SJSA1 (cell line): Measurements from ENCODE around the gene COL2A1. TPM values are rescaled to one million over a fixed set of nuclear protein-coding genes. Genes with fewer than 3 reads are reported as not detected.

Experiments
- DNase-seq, 2 experiments: peaks; one replicate each; pipeline ENCODE4 v3.0.0-alpha.2; 2015 to 2020; ENCODE audit warnings: low spot score in 2 of 2, low read depth in 1 of 2
- H3K27ac ChIP-seq: fragments of 250-450 bp; sonication (Bioruptor Pico); 2 replicates; pipeline ENCODE4 v1.5.1; 2020; ENCODE audit warnings: mild to moderate bottlenecking, moderate library complexity
- H3K27me3 ChIP-seq: fragments of 250-450 bp; sonication (Bioruptor Pico); replicated peaks from 2 replicates; pipeline ENCODE4 v1.5.1; 2020; ENCODE audit warnings: mild to moderate bottlenecking, moderate library complexity
- H3K36me3 ChIP-seq: fragments of 250-450 bp; sonication (Bioruptor Pico); 2 replicates; pipeline ENCODE4 v1.5.1; 2020; ENCODE audit warnings: mild to moderate bottlenecking
- H3K4me1 ChIP-seq: fragments of 250-450 bp; sonication (Bioruptor Pico); replicated peaks from 2 replicates; pipeline ENCODE4 v1.6.1; 2021; ENCODE audit warnings: mild to moderate bottlenecking
- H3K4me3 ChIP-seq: fragments of 250-450 bp; sonication (Bioruptor Pico); 2 replicates; pipeline ENCODE4 v1.5.1; 2020; ENCODE audit warnings: mild to moderate bottlenecking
- H3K9me3 ChIP-seq: fragments of 250-450 bp; sonication (Bioruptor Pico); replicated peaks from 2 replicates; pipeline ENCODE4 v1.5.1; 2020; ENCODE audit warnings: mild to moderate bottlenecking
- total RNA-seq: library from RNA; depleted of rRNA; stranded (reverse); fragments of >200 nt; shearing (Covaris generic); gene quantifications from 2 replicates; pipeline ENCODE4 v1.2.3, GENCODE V29; 2014

COL2A1 gene
- total RNA-seq, 1 experiment from 2014 or later, result not detected

- Histone ChIP-seq H3K36me3 (no peaks in the 10 kb centered on the region), H3K9me3 (peaks cover 26% of the 10 kb centered on the region), H3K27ac (no peak overlapping the region), H3K4me3 (no peak overlapping the region), H3K4me1 (peaks cover 15% of the 10 kb centered on the region), H3K27me3 (peaks cover 52% of the 10 kb centered on the region)
- DNase-seq, result peak in 1 of 2 experiments; percentile 9
Observed at GRCh38 chr12:48000878-48001504, 3.3 kb downstream of the COL2A1 start.

DNA sequence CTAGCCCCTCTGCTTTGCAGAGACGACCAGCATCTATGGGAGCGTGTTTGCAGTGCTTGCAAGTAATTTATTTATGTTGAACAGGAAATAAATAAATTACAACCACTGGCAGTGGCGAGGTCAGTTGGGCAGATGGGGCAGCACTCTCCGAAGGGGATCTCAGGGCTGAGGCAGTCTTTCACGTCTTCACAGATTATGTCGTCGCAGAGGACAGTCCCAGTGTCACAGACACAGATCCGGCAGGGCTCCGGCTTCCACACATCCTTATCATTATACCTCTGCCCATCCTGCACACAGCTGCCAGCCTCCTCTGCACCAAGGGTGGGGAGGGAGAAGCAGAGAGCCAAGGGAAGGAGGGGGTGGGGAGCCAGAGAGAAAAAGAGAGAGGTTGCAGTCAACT is 4.5 kb downstream of the COL2A1 start:
- H3K27ac ChIP-seq, result no peak overlapping the region
- DNase-seq, result no peak
- peaks cover 20% of the 10 kb centered on the region for H3K9me3 ChIP-seq
- no peak overlapping the region for H3K4me3 ChIP-seq
- peaks cover 43% of the 10 kb centered on the region for H3K27me3 ChIP-seq
- H3K4me1 ChIP-seq, result peaks cover 15% of the 10 kb centered on the region
- H3K36me3 ChIP-seq, result no peaks in the 10 kb centered on the region

- no peaks in the 10 kb centered on the region for H3K36me3 ChIP-seq
- DNase-seq, result no peak
- no peak overlapping the region for H3K27ac ChIP-seq
- H3K4me3 ChIP-seq, result no peak overlapping the region
- H3K9me3 ChIP-seq, result no peaks in the 10 kb centered on the region
- H3K4me1 ChIP-seq, result no peaks in the 10 kb centered on the region
- H3K27me3 ChIP-seq, result peaks cover 23% of the 10 kb centered on the region
Observed at GRCh38 chr12:47997321-47997720, 7.0 kb downstream of the COL2A1 start.

DNA sequence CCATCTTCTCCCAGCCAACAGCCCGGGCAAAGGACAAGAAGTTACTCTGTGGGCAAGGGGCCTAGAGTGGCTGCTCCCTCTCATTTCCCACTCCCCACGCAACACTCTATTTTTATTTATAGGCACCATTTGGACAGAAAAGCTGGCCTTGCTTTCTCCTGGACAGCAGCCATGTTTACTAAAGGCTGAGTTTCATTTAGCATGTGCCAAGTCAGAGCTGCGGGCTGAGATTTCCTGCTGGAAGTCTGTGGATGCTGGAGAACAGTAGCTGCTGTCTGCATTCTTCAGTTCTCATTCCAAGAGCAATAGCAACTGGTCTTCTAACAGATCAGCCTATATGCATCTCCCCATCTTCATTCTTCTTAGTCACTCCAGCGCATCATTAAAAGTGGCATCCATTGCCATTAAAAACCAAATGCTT is 8.3 kb downstream of the COL2A1 start:
- Histone ChIP-seq H3K27ac (no peak overlapping the region), H3K4me1 (no peaks in the 10 kb centered on the region), H3K27me3 (peaks cover 23% of the 10 kb centered on the region), H3K36me3 (no peaks in the 10 kb centered on the region), H3K9me3 (no peaks in the 10 kb centered on the region), H3K4me3 (no peak overlapping the region)
- DNase-seq, result no peak

DNA sequence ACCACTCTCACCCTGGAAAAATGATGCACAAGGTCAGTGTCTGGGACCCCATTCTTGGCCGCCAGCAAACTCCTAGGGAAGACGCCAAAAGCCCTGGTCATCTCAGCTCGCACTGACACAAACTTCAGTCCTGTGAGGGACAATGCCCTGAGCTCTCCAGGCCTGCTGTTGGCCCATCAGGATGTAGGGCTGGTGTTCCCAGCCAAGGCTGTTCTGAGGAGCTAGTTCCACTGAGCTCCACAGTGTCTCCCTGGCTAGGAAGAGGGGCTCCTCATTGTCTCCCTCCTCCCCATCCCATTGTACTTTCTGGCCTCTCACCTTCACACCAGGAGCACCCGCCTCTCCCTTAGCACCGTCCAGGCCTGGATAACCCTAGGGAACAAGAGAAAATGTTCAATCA is 10.8 kb downstream of the COL2A1 start:
- no peaks in the 10 kb centered on the region for H3K36me3 ChIP-seq
- no peaks in the 10 kb centered on the region for H3K4me1 ChIP-seq
- peaks cover 23% of the 10 kb centered on the region for H3K27me3 ChIP-seq
- H3K9me3 ChIP-seq, result no peaks in the 10 kb centered on the region
- no peak overlapping the region for H3K27ac ChIP-seq
- no peak overlapping the region for H3K4me3 ChIP-seq
- DNase-seq, result no peak

DNA sequence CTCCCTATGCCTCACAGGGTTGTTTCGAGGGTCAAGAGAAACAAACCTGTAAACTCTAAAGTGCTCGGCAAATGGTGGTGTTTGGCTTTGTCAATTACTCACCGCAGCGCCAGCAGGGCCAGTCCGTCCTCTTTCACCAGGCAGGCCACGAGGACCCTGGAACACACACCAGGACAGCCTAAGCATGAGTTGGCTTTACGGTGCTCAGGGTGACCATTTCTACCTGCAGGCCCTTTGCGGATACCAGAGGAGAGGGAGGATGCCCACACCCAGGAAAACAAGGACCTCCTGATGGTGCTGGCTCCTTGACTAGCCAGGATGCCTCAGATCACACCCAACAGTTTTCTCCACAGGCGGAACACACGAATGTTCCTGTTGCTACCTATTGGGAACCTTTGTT is 11.5 kb downstream of the COL2A1 start:
- no peak for DNase-seq
- no peak overlapping the region for H3K4me3 ChIP-seq
- peaks cover 23% of the 10 kb centered on the region for H3K27me3 ChIP-seq
- no peaks in the 10 kb centered on the region for H3K4me1 ChIP-seq
- no peaks in the 10 kb centered on the region for H3K9me3 ChIP-seq
- no peak overlapping the region for H3K27ac ChIP-seq
- H3K36me3 ChIP-seq, result no peaks in the 10 kb centered on the region

DNA sequence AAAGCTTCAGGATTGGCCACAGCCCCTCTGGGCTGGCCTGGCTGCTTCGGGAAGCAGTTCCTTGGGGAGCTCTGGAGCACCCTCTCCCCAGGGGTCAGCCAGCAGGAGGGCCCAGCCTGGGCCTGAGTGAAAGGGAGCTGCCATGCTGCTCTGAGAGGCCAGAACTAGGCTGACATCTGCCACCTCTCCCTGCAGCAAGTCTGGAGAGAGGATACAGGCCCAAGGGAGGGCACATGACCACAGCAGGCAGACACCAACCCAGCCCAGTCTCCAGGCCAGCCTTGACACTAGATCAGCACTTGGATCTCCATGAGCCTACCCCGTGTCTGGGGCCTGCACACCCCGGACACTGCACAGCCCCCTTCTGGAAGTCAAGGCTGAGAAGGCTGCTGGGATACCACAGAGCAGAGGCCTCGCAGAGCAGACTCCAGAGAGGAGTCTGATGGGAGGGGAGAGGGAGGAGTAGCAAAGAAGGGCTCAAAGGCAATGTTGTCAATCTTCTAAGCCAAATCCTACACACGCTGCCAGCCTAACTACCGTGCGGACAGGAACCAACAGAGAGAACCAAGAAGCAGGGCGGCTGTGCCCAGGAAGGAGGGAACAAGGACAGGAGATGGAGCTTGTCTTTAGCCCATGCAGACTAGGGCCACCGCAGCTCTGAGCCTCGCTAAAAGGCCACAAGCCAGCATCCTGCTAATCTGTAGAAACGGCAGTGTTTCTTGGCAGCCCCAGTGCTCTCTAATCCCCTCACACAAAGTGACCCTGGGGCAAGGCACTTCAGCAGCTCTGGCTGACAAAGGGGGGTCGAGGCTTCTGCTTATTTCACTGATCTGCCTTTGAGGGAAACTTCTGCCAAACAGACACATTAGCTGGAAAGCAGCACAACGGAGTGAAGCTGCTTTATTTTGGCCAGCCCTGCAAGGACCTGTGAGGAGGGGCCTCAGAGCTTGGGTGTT is 12.9 kb downstream of the COL2A1 start:
- Histone ChIP-seq H3K27me3 (peaks cover 13% of the 10 kb centered on the region), H3K4me3 (no peak overlapping the region), H3K36me3 (no peaks in the 10 kb centered on the region), H3K4me1 (no peaks in the 10 kb centered on the region), H3K27ac (no peak overlapping the region), H3K9me3 (no peaks in the 10 kb centered on the region)
- DNase-seq, result no peak

DNA sequence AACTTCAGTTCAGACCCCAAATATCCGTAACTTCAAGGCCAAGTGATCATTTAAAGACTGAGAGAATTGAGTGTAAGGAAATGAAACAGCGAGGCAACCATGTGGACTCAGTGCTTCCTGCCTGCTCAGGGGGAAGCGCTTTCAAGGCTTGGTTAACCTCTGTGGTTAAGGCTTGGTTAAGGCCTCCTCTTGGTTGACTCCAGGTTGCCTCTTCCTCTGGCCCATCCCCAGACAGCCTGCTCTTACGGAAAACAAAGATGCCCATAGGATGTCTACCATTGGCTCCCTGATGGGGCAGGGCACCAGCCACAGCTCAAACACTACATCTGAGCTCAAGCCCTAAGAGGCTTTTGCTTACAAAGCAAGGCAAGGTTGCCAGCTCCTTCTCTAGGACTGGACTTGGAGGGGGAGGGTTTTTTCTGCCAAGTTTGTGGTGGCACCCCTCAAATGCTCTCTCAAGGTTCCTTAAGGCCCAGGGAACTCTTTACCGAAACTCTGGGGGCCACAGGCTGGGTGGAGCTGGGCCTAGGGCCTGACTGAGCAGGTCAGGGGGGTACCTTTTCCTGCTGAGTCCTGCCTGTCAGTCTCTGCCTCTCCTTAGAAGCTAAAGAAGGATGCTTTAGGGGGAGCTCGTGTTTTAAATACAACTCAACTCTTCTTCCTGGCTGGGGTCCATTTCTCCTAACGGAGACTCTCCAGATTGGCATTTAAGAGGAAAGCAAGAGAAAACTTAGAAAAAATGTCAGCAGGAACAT is 13.7 kb downstream of the COL2A1 start:
- Histone ChIP-seq H3K9me3 (no peaks in the 10 kb centered on the region), H3K27ac (no peak overlapping the region), H3K36me3 (no peaks in the 10 kb centered on the region), H3K27me3 (peaks cover 9% of the 10 kb centered on the region), H3K4me3 (no peak overlapping the region), H3K4me1 (no peaks in the 10 kb centered on the region)
- DNase-seq, result no peak

GRCh38 chr12:47989666-47990065 is 14.6 kb downstream of the COL2A1 start:
- no peak for DNase-seq
- no peak overlapping the region for H3K4me3 ChIP-seq

DNA sequence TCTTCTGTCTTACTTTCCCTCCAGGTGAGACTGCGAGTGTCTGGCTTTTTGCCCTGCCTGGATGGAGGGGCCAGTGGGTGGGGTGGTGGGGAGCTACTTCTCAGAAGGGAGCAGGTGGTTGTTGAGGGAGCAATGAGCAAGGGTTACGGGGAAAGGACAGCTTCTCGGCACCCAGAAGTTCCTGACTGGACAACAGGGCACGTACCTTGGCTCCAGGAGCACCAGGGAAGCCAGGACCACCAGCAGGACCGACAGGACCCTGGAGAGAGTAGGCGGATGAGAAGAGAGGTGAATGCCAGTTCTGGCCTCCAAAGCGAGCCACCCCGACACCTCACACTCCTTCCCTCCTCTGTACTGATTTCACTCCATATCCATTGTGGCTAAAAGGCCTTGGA is 15.3 kb downstream of the COL2A1 start:
- Histone ChIP-seq H3K4me1 (no peaks in the 10 kb centered on the region), H3K27me3 (peaks cover 3% of the 10 kb centered on the region; the same call in 1 of the 2 replicates), H3K27ac (no peak overlapping the region), H3K36me3 (no peaks in the 10 kb centered on the region), H3K4me3 (no peak overlapping the region), H3K9me3 (no peaks in the 10 kb centered on the region)
- no peak for DNase-seq

More at GRCh38 chr12:47989666-47990065, 14.6 kb downstream of the COL2A1 start:
- no peaks in the 10 kb centered on the region for H3K4me1 ChIP-seq
- no peaks in the 10 kb centered on the region for H3K9me3 ChIP-seq
- H3K27ac ChIP-seq, result no peak overlapping the region
- peaks cover 5% of the 10 kb centered on the region for H3K27me3 ChIP-seq
- H3K36me3 ChIP-seq, result no peaks in the 10 kb centered on the region

- H3K27ac ChIP-seq, result no peak overlapping the region
- H3K4me1 ChIP-seq, result no peaks in the 10 kb centered on the region
- DNase-seq, result no peak
- H3K4me3 ChIP-seq, result no peak overlapping the region
- H3K9me3 ChIP-seq, result no peaks in the 10 kb centered on the region
- 0 out of 2 replicates have a peak, but pooled peaks cover 3% of the 10 kb centered on the region for H3K27me3 ChIP-seq
- no peaks in the 10 kb centered on the region for H3K36me3 ChIP-seq
Observed at GRCh38 chr12:47988073-47989022, 15.9 kb downstream of the COL2A1 start.

DNA sequence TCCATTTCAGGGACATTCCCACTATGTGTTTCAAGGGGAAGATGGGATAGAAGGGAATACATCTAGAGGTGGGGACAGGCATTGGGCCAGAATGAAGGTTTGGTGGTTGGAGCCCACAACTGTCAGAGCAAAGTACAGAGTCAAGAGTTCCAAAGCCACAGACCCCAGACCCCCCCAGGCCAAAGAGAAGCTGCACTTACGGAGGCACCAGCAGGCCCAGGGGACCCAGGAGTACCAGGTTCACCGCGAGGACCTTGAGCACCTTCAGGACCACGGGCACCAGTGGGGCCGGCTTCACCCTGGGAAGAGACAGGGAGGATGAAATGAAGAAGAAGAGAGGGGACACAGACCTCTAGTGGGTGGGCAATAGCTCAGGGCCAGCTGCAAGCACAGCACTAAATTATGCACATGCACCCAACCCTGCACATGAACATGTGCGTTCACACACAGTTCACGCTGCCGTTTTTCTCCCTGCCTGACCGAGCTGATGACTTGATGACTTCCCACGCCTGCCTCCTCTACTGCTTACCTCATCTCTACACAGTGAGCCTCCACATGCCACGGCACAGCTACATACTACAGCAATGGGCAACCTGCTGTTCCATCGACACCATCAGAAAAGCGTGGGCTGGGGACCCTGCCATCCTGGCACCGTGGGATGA is 16.7 kb downstream of the COL2A1 start:
- DNase-seq, result no peak
- no peak overlapping the region for H3K4me3 ChIP-seq
- no peaks in the 10 kb centered on the region for H3K9me3 ChIP-seq
- H3K27me3 ChIP-seq, result 0 out of 2 replicates have a peak, but pooled peaks cover 3% of the 10 kb centered on the region
- H3K4me1 ChIP-seq, result no peaks in the 10 kb centered on the region
- H3K27ac ChIP-seq, result no peak overlapping the region
- H3K36me3 ChIP-seq, result no peaks in the 10 kb centered on the region
